ENCODE measurements around the gene MX2.

DNA sequence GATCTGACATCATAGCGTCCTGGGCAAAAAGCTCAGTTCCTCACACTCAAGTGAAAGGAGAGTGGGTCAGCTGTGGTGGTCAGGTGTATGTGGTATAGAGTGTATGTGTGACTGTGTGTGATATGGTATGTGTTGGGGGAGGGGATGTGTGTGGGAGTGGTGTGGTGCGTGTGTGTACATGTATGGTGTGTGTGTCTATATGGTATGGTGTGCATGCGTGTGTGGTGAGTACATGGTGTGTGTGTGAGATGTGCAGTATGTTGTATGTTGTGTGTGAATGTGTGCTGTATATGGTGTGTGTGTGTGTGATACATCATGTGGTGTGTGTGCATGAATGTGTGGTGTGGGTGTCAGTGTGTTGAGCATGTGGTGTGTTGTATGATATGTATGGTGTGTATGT lies 24.3 kb upstream of the MX2 start:
- TF ChIP-seq CTCF (IDR thresholded peaks at IDR 0.05): no peak
- no peak for TF ChIP-seq POLR2AphosphoS5 (IDR thresholded peaks at IDR 0.05)
- TF ChIP-seq EP300 (IDR thresholded peaks at IDR 0.05): no peak
- TF ChIP-seq POLR2A (IDR thresholded peaks at IDR 0.05): no peak
